Measurements from ENCODE around the gene CHN2. TPM values are rescaled to one million over a fixed set of nuclear protein-coding genes. Genes with fewer than 3 reads are reported as not detected.
A peak's percentile ranks its signal among the peaks of the same experiment; 100 is the strongest.

The CHN2 gene
- total RNA-seq, 4 donors from 2014 or later = 8.0 to 9.8 (median 8.9) TPM

- TF ChIP-seq POLR2A (IDR thresholded peaks at IDR 0.05; ENCODE audit: low read depth) (no peak), CTCF (IDR thresholded peaks at IDR 0.05) (no peak), EP300 (IDR thresholded peaks at IDR 0.05) (no peak), POLR2AphosphoS5 (IDR thresholded peaks at IDR 0.05) (no peak)
- no peak for DNase-seq (ENCODE audit: extremely low spot score)
- peaks cover 0 to 8% (median 0%) of the 10 kb centered on the region in 4 donors for H3K27me3 ChIP-seq
- intact Hi-C loops (cut with DNase I) = no loop called here
- no peaks in the 10 kb centered on the region for H3K4me1 ChIP-seq
- H3K36me3 ChIP-seq = no peaks in the 10 kb centered on the region
- no peak overlapping the region for H3K27ac ChIP-seq (replicated peaks in 1 of 4)
- H3K4me3 ChIP-seq = no peak overlapping the region
- H3K9me3 ChIP-seq = peaks cover 0 to 6% (median 0%) of the 10 kb centered on the region in 4 donors
- 24% methylated on average over 1 of the region's 1 CpG for WGBS
Measured at GRCh38 chr7:29167721-29168120, 26.9 kb upstream of the CHN2 start.

GRCh38 chr7:29170781-29171180, 23.8 kb upstream of the CHN2 start:
- intact Hi-C loops (cut with DNase I) = no loop called here
- Histone ChIP-seq H3K9me3 (peaks cover 0 to 4% (median 0%) of the 10 kb centered on the region in 4 donors), H3K27me3 (peaks cover 0 to 8% (median 0%) of the 10 kb centered on the region in 4 donors), H3K4me1 (no peaks in the 10 kb centered on the region), H3K36me3 (no peaks in the 10 kb centered on the region), H3K27ac (replicated peaks in 1 of 4) (no peak overlapping the region), H3K4me3 (no peak overlapping the region)
- no peak for DNase-seq (ENCODE audit: extremely low spot score)
- TF ChIP-seq EP300 (IDR thresholded peaks at IDR 0.05) (no peak), POLR2A (IDR thresholded peaks at IDR 0.05; ENCODE audit: low read depth) (no peak), CTCF (IDR thresholded peaks at IDR 0.05) (no peak), POLR2AphosphoS5 (IDR thresholded peaks at IDR 0.05) (no peak)
- WGBS = 81% methylated on average over 7 of the region's 7 CpGs

GRCh38 chr7:29173458-29173857, 21.1 kb upstream of the CHN2 start:
- no peak for DNase-seq (ENCODE audit: extremely low spot score)

GRCh38 chr7:29177963-29178600, 16.5 kb upstream of the CHN2 start:
- H3K4me1 ChIP-seq = no peaks in the 10 kb centered on the region
- DNase-seq (ENCODE audit: extremely low spot score) = no peak
- no peak overlapping the region for H3K4me3 ChIP-seq
- TF ChIP-seq CTCF (IDR thresholded peaks at IDR 0.05) = no peak
- no peak for TF ChIP-seq POLR2A (IDR thresholded peaks at IDR 0.05; ENCODE audit: low read depth)
- no peak for TF ChIP-seq EP300 (IDR thresholded peaks at IDR 0.05)
- peak; percentile 22 to 67 for TF ChIP-seq POLR2AphosphoS5 (IDR thresholded peaks at IDR 0.05)
- intact Hi-C loops (cut with DNase I) = no loop called here
- H3K27me3 ChIP-seq = no peaks in the 10 kb centered on the region
- H3K36me3 ChIP-seq = no peaks in the 10 kb centered on the region
- H3K27ac ChIP-seq (replicated peaks in 1 of 4) = peak overlapping the region in 2 of 4 donors; percentile 11 to 18
- WGBS = 65% methylated on average over 9 of the region's 9 CpGs
- H3K9me3 ChIP-seq = no peaks in the 10 kb centered on the region

More at GRCh38 chr7:29173458-29173857, 21.1 kb upstream of the CHN2 start:
- no peaks in the 10 kb centered on the region for H3K4me1 ChIP-seq
- 78% methylated on average over 3 of the region's 3 CpGs for WGBS
- H3K9me3 ChIP-seq = no peaks in the 10 kb centered on the region
- H3K4me3 ChIP-seq = no peak overlapping the region
- no peaks in the 10 kb centered on the region for H3K36me3 ChIP-seq
- peaks cover 0 to 8% (median 0%) of the 10 kb centered on the region in 4 donors for H3K27me3 ChIP-seq
- no peak overlapping the region for H3K27ac ChIP-seq (replicated peaks in 1 of 4)
- TF ChIP-seq POLR2A (IDR thresholded peaks at IDR 0.05; ENCODE audit: low read depth) = no peak
- no peak for TF ChIP-seq EP300 (IDR thresholded peaks at IDR 0.05)
- TF ChIP-seq CTCF (IDR thresholded peaks at IDR 0.05) = no peak
- no peak for TF ChIP-seq POLR2AphosphoS5 (IDR thresholded peaks at IDR 0.05)
- intact Hi-C loops (cut with DNase I) = no loop called here

GRCh38 chr7:29179115-29179514, 15.5 kb upstream of the CHN2 start:
- H3K27ac ChIP-seq (replicated peaks in 1 of 4) = no peak overlapping the region
- TF ChIP-seq POLR2AphosphoS5 (IDR thresholded peaks at IDR 0.05) = no peak
- TF ChIP-seq CTCF (IDR thresholded peaks at IDR 0.05) = no peak
- no peak for TF ChIP-seq EP300 (IDR thresholded peaks at IDR 0.05)
- no peak for TF ChIP-seq POLR2A (IDR thresholded peaks at IDR 0.05; ENCODE audit: low read depth)

More at GRCh38 chr7:29179115-29179514, 15.5 kb upstream of the CHN2 start:
- H3K4me1 ChIP-seq = no peaks in the 10 kb centered on the region
- no peak for DNase-seq (ENCODE audit: extremely low spot score)
- no peaks in the 10 kb centered on the region for H3K36me3 ChIP-seq
- WGBS = no CpG with 5 or more reads among the region's 1 CpG
- intact Hi-C loops (cut with DNase I) = no loop called here
- no peak overlapping the region for H3K4me3 ChIP-seq
- no peaks in the 10 kb centered on the region for H3K27me3 ChIP-seq
- no peaks in the 10 kb centered on the region for H3K9me3 ChIP-seq
